ENCODE results near the gene PIRT. TPM values are rescaled to one million over a fixed set of nuclear protein-coding genes. Genes with fewer than 3 reads are reported as not detected.

The PIRT gene
- total RNA-seq, 1 donor from 2014 or later: not detected

DNA sequence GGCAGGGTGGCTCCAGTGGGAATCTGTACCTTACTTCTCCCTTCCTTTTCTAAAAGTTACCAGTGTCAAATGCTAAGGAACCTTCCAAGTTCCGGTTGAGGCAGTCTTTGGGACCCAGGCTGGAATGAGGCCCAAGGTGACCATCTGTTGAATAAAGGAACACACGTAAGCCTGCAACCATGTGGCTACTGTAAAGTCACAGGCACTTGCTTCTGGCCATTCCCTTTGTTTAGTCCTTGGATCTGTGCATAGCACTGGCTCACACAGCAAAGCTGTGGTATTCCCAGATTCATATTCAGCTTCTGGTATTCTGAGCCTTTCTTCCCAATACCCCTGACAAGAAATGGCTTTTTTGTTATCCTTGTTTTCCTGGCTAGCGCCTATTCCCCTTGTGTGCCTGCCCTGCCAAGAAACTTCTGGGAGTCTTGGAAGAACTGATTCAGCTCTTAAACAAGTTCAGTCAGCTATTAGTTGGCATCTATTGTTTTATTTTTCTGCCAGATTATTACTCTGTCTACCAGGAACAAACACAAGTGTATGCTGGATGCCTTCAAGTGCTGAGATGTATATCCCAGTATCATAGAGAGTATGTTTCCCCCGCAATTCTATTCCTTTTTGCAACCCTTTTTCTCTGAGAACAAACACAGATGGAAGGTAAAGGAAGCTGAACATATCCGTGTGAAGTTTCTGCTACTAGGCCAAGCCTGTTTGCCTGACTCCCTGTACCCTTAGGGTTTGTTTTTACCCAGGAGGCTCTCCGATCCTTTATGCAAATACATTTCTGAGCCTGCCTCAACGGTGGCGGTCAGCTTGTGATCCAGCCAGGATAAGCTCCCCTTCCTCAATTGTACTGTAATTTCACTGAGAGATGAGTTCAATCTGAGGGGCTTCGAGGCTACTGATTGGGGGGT is 47.1 kb downstream of the PIRT start:
- peak overlapping the region; percentile 6 for H3K27ac Mint-ChIP-seq
- H3K9me3 Mint-ChIP-seq (ENCODE audit: low read depth): no peaks in the 10 kb centered on the region
- TF ChIP-seq, protein P1, sequence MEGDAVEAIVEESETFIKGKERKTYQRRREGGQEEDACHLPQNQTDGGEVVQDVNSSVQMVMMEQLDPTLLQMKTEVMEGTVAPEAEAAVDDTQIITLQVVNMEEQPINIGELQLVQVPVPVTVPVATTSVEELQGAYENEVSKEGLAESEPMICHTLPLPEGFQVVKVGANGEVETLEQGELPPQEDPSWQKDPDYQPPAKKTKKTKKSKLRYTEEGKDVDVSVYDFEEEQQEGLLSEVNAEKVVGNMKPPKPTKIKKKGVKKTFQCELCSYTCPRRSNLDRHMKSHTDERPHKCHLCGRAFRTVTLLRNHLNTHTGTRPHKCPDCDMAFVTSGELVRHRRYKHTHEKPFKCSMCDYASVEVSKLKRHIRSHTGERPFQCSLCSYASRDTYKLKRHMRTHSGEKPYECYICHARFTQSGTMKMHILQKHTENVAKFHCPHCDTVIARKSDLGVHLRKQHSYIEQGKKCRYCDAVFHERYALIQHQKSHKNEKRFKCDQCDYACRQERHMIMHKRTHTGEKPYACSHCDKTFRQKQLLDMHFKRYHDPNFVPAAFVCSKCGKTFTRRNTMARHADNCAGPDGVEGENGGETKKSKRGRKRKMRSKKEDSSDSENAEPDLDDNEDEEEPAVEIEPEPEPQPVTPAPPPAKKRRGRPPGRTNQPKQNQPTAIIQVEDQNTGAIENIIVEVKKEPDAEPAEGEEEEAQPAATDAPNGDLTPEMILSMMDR (IDR thresholded peaks at IDR 0.05; ENCODE audit: unreplicated experiment): no peak
- no peaks in the 10 kb centered on the region for H3K36me3 Mint-ChIP-seq (ENCODE audit: insufficient read depth)
- peaks cover 1% of the 10 kb centered on the region for H3K4me1 Mint-ChIP-seq (ENCODE audit: low read depth)
- H3K4me3 Mint-ChIP-seq (ENCODE audit: low read depth): no peak overlapping the region
- DNase-seq (ENCODE audit: low spot score, unreplicated experiment): no peak
- H3K27me3 Mint-ChIP-seq: peaks cover 19% of the 10 kb centered on the region

DNA sequence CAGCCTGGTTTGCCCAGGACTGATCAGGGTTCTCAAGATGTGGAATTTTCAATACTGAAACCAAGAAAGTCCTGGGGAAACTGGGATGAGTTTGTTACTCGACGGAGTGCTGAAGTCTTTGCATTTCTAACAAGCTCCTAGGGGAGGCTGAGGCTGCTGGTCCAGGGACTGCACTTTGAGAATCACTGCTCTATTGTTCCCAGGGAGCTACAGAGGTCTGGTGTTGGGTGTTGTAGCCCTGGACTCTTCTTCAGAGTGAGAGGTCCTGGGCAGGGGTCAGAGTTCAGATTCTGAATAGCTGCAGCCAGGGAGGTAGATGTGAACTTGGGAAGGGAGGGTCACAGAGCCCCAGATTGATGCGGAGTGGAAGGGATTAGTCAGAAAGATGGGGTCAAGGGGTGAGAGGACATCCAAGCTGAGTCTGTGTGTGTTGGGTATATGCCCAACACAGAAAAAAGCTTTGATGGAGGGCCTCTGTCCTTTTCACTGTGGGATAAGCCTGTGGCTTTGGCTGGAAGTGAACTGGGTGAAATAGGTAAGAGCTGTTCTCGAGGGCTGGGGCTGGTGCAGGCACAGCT is 48.1 kb downstream of the PIRT start:
- Mint-ChIP-seq H3K27ac (no peak overlapping the region), H3K27me3 (peaks cover 15% of the 10 kb centered on the region), H3K9me3 (ENCODE audit: low read depth) (no peaks in the 10 kb centered on the region), H3K4me3 (ENCODE audit: low read depth) (no peak overlapping the region), H3K4me1 (ENCODE audit: low read depth) (peaks cover 1% of the 10 kb centered on the region), H3K36me3 (ENCODE audit: insufficient read depth) (no peaks in the 10 kb centered on the region)
- TF ChIP-seq, protein P1 (IDR thresholded peaks at IDR 0.05; ENCODE audit: unreplicated experiment): no peak
- DNase-seq (ENCODE audit: low spot score, unreplicated experiment): no peak

DNA sequence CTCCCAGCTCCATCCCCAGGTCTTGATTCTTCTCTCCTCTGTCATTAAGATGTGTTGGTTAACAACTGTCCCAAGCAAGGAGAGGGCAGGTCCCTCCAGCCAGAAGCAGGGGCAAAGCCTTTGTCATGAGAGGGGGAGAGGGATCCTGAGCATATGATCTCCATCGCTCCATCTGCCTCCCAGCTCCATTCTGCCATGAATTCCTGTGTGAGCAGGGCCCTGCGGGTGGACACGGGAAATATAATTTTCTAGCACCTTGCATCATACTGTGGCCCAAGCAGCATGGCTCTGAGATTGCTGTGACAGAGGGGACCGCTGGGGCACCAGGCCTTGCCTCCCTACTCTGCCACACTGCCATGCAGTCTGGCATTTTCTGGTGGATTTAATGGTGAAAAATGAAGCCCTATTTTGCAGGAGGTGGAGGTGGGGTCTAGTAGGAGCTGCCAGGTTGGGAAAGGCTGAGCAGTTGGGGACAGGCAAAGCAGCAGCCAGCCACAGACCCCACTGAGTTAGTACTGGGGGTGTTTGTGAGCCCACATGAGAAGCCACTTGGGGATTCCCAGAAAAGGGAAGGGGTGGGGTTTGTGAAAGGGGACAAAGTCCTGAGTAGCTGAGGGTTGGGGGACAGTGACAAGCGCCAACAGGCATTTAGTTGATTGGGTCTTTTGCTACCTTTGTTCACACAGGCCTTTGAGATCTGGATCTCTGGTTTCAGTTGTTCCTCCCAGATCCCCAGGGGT is 50.4 kb downstream of the PIRT start:
- H3K27ac Mint-ChIP-seq: no peak overlapping the region
- no peaks in the 10 kb centered on the region for H3K9me3 Mint-ChIP-seq (ENCODE audit: low read depth)
- TF ChIP-seq, protein P1 (IDR thresholded peaks at IDR 0.05; ENCODE audit: unreplicated experiment): no peak
- H3K36me3 Mint-ChIP-seq (ENCODE audit: insufficient read depth): no peaks in the 10 kb centered on the region
- peaks cover 1% of the 10 kb centered on the region for H3K4me1 Mint-ChIP-seq (ENCODE audit: low read depth)
- no peak overlapping the region for H3K4me3 Mint-ChIP-seq (ENCODE audit: low read depth)
- peaks cover 5% of the 10 kb centered on the region for H3K27me3 Mint-ChIP-seq
- DNase-seq (ENCODE audit: low spot score, unreplicated experiment): no peak

DNA sequence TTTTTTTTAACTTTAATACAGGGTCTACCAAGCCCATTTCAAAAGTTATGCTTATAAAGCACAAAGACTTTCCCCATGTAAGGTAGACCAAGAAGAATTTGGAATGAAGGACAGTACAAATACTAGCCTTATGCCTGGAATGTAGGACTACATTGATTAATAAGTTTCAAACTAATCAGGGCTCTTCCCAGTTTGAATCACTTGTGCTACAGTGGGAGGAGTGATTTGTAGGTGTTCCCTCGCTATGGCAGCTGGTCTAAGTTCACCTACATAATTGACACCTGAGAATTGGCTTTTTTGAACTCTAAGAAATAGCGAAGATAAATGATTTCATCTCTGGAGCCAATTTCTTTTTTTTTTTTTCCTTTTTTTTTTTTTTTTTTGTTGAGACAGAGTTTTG is 52.6 kb downstream of the PIRT start:
- H3K4me1 Mint-ChIP-seq (ENCODE audit: low read depth): peaks cover 1% of the 10 kb centered on the region
- no peak overlapping the region for H3K4me3 Mint-ChIP-seq (ENCODE audit: low read depth)
- H3K27ac Mint-ChIP-seq: no peak overlapping the region
- no peaks in the 10 kb centered on the region for H3K9me3 Mint-ChIP-seq (ENCODE audit: low read depth)
- H3K27me3 Mint-ChIP-seq: peaks cover 5% of the 10 kb centered on the region
- TF ChIP-seq, protein P1 (IDR thresholded peaks at IDR 0.05; ENCODE audit: unreplicated experiment): no peak
- no peaks in the 10 kb centered on the region for H3K36me3 Mint-ChIP-seq (ENCODE audit: insufficient read depth)
- DNase-seq (ENCODE audit: low spot score, unreplicated experiment): no peak

DNA sequence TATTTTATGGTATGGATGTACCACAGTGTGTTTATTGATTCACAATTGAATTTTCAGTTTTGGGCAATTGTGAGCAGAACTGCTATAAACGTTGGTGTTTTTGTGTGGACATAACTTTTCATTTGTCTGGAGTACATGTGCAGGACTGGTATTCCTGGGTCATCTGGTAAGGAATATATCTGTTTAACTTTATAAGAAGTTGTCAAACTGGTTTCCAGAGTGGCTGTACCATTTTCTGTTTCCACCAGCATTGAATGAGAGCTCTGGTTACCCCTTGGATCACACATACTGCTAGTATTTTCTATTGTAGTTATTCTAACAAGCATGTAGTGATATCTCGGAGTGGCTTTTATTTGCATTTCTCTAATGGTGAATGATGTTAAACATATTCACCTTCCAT is 58.3 kb downstream of the PIRT start:
- no peak overlapping the region for H3K27ac Mint-ChIP-seq
- peaks cover 3% of the 10 kb centered on the region for H3K27me3 Mint-ChIP-seq
- H3K9me3 Mint-ChIP-seq (ENCODE audit: low read depth): peaks cover 10% of the 10 kb centered on the region
- no peaks in the 10 kb centered on the region for H3K4me1 Mint-ChIP-seq (ENCODE audit: low read depth)
- H3K36me3 Mint-ChIP-seq (ENCODE audit: insufficient read depth): peaks cover 4% of the 10 kb centered on the region
- H3K4me3 Mint-ChIP-seq (ENCODE audit: low read depth): no peak overlapping the region
- TF ChIP-seq, protein P1 (IDR thresholded peaks at IDR 0.05; ENCODE audit: unreplicated experiment): no peak
- no peak for DNase-seq (ENCODE audit: low spot score, unreplicated experiment)

All from progenitor cell of endocrine pancreas (in vitro differentiated cells).